Tibial nerve (tissue), 4 donors: ENCODE data around the gene RAET1L. TPM values are rescaled to one million over a fixed set of nuclear protein-coding genes. Genes with fewer than 3 reads are reported as not detected.
A peak's percentile ranks its signal among the peaks of the same experiment; 100 is the strongest.

Experiments used
- DNase-seq, 2 donors: peaks; one replicate each; pipeline ENCODE4 v3.0.0-alpha.2; 2019; ENCODE audit warnings: low spot score in 2 of 2
- H3K27ac ChIP-seq, 4 donors: fragments of 200-600 bp; sonication (generic) in 3 of 4; one replicate each; pipeline ENCODE4 v1.5.1; 2017 to 2019; ENCODE audit warnings: mild to moderate bottlenecking in 1 of 4
- H3K27me3 ChIP-seq, 2 donors: fragments of 200-600 bp; sonication (generic) in 1 of 2; one replicate each; pipeline versions ENCODE4 v1.5.1 to v1.6.0; 2017 to 2019
- H3K36me3 ChIP-seq, 3 donors: fragments of 200-600 bp; sonication (generic); one replicate each; pipeline ENCODE4 v1.5.1; 2018 to 2019
- H3K4me1 ChIP-seq, 4 donors: fragments of 200-600 bp; sonication (generic) in 3 of 4; one replicate each; pipeline ENCODE4 v1.5.1; 2017 to 2019
- H3K4me3 ChIP-seq, 4 donors: fragments of 200-600 bp; sonication (generic) in 3 of 4; one replicate each; pipeline ENCODE4 v1.5.1; 2017 to 2019; ENCODE audit warnings: mild to moderate bottlenecking in 1 of 4, moderate library complexity in 1 of 4
- H3K9me3 ChIP-seq, 4 donors: fragments of 200-600 bp; sonication (generic) in 3 of 4; one replicate each; pipeline ENCODE4 v1.5.1; 2017 to 2019
- EP300 ChIP-seq, 2 donors: sonication (generic); formaldehyde crosslinking; IDR thresholded peaks; one replicate each; pipeline ENCODE4 v1.6.1; 2017; ENCODE audit warnings: antibody characterized with exemption in 2 of 2, mild to moderate bottlenecking in 1 of 2
- POLR2A ChIP-seq, 2 donors: fragments of 450-650 bp; IDR thresholded peaks; one replicate each; pipeline ENCODE4 v1.6.1; 2017; ENCODE audit warnings: antibody characterized with exemption in 2 of 2, mild to moderate bottlenecking in 2 of 2, moderate library complexity in 2 of 2
- WGBS, 2 donors: methylation state at CpG; one replicate each; pipeline ENCODE4 v1.1.5; 2018; 5-methylcytosine and 5-hydroxymethylcytosine counted together
- total RNA-seq, 4 donors: library from RNA; depleted of rRNA; stranded (reverse); fragments of >200 nt; gene quantifications; one replicate each; pipeline ENCODE4 v1.1.0, GENCODE V29; 2016
- TF ChIP-seq, protein P1 (sequence below), 5 experiments: fragments of 200-600 bp in 3 of 5; fragments of 450-650 bp in 2 of 5; sonication (generic) in 3 of 5; IDR thresholded peaks; one replicate each; pipeline ENCODE4 v1.5.1; 2016 to 2019; ENCODE audit warnings: antibody characterized with exemption in 5 of 5, mild to moderate bottlenecking in 3 of 5, moderate library complexity in 2 of 5

The RAET1L gene
- total RNA-seq, 4 donors from 2014 or later = not detected

DNA sequence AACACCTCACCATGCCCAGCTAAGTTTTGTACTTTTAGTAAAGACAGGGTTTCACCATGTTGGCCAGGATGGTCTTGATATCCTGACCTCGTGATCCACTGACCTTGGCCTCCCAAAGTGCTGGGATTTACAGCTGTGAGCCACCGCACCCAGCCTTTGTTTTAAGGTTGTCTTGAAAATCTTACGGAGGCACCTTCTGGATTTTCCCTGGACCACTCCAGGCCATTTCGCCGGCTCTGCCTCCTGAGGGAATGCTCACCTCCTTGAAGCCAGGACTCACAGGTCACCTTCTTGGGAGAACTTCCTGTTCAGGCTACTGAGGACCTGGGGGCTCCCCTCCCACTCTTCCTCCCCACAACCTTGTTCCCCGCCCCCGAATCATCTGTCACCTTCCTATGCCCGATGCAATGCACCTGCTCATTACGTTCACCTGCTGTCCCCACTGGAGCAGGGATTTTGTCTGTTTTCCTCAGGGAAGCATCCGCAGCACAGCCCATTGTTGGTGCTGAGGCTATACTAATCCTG lies 19.4 kb upstream of the RAET1L start:
- Histone ChIP-seq H3K27ac (no peak overlapping the region), H3K27me3 (peaks cover 0 to 27% of the 10 kb centered on the region in 2 donors), H3K9me3 (no peaks in the 10 kb centered on the region), H3K36me3 (no peaks in the 10 kb centered on the region), H3K4me1 (no peaks in the 10 kb centered on the region), H3K4me3 (no peak overlapping the region)
- TF ChIP-seq POLR2A (IDR thresholded peaks at IDR 0.05) (no peak), EP300 (IDR thresholded peaks at IDR 0.05) (no peak)
- TF ChIP-seq, protein P1, sequence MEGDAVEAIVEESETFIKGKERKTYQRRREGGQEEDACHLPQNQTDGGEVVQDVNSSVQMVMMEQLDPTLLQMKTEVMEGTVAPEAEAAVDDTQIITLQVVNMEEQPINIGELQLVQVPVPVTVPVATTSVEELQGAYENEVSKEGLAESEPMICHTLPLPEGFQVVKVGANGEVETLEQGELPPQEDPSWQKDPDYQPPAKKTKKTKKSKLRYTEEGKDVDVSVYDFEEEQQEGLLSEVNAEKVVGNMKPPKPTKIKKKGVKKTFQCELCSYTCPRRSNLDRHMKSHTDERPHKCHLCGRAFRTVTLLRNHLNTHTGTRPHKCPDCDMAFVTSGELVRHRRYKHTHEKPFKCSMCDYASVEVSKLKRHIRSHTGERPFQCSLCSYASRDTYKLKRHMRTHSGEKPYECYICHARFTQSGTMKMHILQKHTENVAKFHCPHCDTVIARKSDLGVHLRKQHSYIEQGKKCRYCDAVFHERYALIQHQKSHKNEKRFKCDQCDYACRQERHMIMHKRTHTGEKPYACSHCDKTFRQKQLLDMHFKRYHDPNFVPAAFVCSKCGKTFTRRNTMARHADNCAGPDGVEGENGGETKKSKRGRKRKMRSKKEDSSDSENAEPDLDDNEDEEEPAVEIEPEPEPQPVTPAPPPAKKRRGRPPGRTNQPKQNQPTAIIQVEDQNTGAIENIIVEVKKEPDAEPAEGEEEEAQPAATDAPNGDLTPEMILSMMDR (IDR thresholded peaks at IDR 0.05) = no peak
- no peak for DNase-seq
- 90 to 94% methylated on average over 10 of the region's 10 CpGs for WGBS, 2 donors

DNA sequence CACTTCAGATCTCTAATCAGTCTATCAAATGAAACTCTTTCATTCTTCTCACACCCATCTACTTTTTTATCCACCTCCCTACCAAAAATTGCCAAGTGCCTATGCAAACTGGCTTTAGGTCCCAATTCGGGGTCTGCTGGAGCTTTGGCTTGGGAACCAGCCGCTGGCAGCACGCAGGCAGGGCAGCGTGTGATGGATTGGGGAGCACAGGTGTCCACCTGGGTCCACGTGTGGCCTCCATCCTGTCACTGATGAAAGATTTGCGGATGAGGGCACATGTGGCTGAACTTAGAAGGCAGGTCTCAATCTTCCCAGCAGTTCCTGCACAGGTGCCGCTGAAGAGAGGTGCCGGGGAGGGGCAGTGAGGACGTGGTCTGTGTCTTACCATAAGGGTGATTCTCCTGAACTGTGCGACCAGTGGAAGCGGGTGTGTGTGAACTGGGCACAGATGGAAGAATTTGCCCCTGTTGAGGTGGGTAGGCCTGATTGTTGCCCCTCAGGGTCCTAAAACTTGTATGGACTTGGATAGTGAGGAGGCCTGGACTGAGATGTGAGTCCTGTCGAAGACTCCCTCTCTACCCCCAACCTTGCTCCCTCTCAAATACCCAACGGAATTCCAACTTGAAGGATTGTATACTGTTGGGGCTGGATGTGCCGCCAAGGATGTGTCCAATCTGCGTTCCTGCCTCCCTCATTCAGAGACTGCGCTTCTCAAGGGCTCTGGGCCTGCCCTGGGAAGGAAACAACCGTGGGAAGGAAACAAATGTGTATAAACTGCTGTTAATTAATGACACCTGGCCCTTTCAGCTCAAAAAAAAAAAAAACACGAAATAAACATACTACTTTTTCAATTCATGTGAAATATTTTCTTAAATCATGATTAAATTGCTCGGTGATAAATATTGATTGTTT lies 18.4 kb upstream of the RAET1L start:
- Histone ChIP-seq H3K4me3 (no peak overlapping the region), H3K27ac (no peak overlapping the region), H3K9me3 (no peaks in the 10 kb centered on the region), H3K27me3 (peaks cover 0 to 36% of the 10 kb centered on the region in 2 donors), H3K36me3 (no peaks in the 10 kb centered on the region), H3K4me1 (no peaks in the 10 kb centered on the region)
- no peak for DNase-seq
- 78 to 89% methylated on average over 18 to 19 of the region's 19 CpGs for WGBS, 2 donors
- TF ChIP-seq, protein P1 (IDR thresholded peaks at IDR 0.05) = no peak
- no peak for TF ChIP-seq POLR2A (IDR thresholded peaks at IDR 0.05)
- TF ChIP-seq EP300 (IDR thresholded peaks at IDR 0.05) = no peak

DNA sequence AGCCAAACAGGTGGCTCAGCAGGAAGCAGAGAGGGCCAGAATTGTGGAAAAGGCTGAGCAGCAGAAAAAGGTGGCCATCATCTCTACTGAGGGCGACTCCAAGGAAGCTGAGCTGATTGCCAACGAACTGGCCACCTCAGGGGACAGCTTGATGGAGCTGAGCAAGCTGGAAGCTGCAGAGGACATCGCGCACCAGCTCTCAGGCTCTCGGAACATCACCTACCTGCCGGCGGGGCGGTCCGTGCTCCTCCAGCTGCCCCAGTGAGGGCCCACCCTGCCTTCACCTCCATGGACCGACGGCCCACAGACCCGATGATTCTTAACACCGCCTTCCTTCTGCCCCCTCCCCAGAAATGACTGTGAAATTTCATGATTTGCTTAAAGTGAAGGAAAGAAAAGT lies 17.8 kb upstream of the RAET1L start:
- 90 to 91% methylated on average over 13 of the region's 13 CpGs for WGBS, 2 donors
- Histone ChIP-seq H3K4me3 (no peak overlapping the region), H3K36me3 (no peaks in the 10 kb centered on the region), H3K9me3 (no peaks in the 10 kb centered on the region), H3K4me1 (peaks cover 0 to 4% (median under 1%) of the 10 kb centered on the region in 4 donors), H3K27me3 (peaks cover 0 to 43% of the 10 kb centered on the region in 2 donors), H3K27ac (no peak overlapping the region)
- TF ChIP-seq POLR2A (IDR thresholded peaks at IDR 0.05) = no peak
- TF ChIP-seq EP300 (IDR thresholded peaks at IDR 0.05) = no peak
- TF ChIP-seq, protein P1 (IDR thresholded peaks at IDR 0.05) = no peak
- DNase-seq = no peak

DNA sequence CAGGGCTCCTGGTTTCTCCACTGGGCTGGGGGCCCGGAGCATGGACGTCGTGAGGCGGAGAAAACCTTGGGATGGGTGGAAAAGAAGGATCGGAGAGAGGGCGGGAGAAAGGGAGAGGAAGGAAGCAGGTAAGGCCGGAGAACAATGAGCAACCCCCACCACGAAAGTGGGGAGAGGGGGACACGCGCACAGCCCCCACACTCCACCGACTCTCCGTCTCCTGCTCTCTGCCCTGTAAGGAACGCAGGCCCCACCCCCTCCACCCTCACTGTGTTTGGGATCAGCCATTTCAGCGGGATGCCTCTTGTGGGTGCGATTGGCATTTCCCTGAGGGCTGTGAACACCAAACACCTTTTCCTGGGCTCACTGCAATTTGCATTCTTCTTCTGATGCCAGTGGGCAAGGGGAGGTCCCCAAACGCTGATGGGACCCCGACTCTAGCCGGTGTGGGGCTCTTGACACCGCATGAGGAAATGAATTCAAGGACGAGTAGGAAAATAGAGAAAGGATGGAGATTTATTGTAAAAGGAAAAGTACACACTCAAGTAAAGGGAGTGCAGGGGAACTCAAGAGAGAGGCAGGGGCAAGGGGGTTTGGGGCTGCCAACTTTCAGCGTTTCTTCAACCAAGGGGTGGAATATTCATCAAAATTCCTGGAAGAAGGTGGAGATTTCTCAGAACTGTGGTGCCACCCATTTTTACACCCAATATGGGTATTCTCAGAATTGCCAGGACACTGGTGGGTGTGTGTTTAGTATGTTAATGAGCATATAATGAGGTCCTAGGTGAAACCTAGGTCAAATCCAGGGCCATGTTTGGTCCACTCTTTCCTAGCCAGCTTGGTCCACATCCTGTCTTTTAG lies 13.1 kb upstream of the RAET1L start:
- Histone ChIP-seq H3K27me3 (peaks cover 0 to 63% of the 10 kb centered on the region in 2 donors), H3K4me3 (peak overlapping the region in 1 of 4 donors; percentile 31)

More for the DNA sequence above, 13.1 kb upstream of the RAET1L start:
- TF ChIP-seq POLR2A (IDR thresholded peaks at IDR 0.05) (no peak), EP300 (IDR thresholded peaks at IDR 0.05) (no peak)
- TF ChIP-seq, protein P1 (IDR thresholded peaks at IDR 0.05) = no peak
- no peak overlapping the region for H3K27ac ChIP-seq
- no peaks in the 10 kb centered on the region for H3K9me3 ChIP-seq
- WGBS, 2 donors = 6 to 8% methylated on average over 21 of the region's 21 CpGs
- H3K36me3 ChIP-seq = no peaks in the 10 kb centered on the region
- peaks cover 0 to 15% (median 9%) of the 10 kb centered on the region in 4 donors for H3K4me1 ChIP-seq
- no peak for DNase-seq
